ENCODE measurements around the gene DNAJC11.
"Not testable (repeated sequence)": the region's sequence is repeated elsewhere in the genome, so short reads cannot be mapped to it uniquely, and the experiment has no call there.

DNAJC11 gene, protein sequence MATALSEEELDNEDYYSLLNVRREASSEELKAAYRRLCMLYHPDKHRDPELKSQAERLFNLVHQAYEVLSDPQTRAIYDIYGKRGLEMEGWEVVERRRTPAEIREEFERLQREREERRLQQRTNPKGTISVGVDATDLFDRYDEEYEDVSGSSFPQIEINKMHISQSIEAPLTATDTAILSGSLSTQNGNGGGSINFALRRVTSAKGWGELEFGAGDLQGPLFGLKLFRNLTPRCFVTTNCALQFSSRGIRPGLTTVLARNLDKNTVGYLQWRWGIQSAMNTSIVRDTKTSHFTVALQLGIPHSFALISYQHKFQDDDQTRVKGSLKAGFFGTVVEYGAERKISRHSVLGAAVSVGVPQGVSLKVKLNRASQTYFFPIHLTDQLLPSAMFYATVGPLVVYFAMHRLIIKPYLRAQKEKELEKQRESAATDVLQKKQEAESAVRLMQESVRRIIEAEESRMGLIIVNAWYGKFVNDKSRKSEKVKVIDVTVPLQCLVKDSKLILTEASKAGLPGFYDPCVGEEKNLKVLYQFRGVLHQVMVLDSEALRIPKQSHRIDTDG

DNA sequence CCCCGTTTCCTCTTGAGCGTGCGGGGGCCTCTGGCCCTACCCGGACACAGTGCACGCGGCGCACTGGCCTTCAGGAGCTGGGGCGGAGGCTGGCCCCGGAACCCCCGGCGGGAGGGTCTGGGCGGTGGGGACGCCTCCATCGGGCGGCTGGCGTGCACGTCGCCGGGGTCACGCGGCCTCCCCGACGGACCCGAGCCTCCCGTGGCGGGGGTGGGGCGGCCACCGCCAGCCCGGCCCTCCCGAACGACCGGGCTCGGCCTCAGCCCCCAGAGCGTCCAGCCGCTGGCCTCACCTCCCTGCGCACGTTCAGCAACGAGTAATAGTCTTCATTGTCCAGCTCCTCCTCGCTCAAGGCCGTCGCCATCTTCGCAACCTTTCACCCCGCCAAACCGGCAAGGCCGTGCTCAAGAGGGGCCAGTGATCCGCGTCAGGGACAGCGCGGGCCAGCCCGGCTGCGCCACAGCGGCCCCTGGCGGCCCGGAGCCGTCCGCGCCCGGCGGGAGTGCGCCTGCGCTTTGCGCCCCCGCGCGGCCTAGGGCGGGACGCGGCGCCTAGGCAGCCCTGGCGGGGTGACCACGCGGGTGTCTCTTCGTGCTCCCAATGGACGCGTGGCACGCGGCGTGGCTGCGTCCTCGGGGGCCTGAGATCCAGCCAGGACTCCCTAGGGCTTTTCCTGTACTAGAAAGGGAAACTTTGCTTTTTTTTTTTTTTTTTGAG lies at the start of gene DNAJC11:
DNAJC11 (minus strand) TSS at position 380 of the 717 bp plus-strand sequence; CDS start at position 364, 16 bp downstream.
- TF ChIP-seq, protein P1, sequence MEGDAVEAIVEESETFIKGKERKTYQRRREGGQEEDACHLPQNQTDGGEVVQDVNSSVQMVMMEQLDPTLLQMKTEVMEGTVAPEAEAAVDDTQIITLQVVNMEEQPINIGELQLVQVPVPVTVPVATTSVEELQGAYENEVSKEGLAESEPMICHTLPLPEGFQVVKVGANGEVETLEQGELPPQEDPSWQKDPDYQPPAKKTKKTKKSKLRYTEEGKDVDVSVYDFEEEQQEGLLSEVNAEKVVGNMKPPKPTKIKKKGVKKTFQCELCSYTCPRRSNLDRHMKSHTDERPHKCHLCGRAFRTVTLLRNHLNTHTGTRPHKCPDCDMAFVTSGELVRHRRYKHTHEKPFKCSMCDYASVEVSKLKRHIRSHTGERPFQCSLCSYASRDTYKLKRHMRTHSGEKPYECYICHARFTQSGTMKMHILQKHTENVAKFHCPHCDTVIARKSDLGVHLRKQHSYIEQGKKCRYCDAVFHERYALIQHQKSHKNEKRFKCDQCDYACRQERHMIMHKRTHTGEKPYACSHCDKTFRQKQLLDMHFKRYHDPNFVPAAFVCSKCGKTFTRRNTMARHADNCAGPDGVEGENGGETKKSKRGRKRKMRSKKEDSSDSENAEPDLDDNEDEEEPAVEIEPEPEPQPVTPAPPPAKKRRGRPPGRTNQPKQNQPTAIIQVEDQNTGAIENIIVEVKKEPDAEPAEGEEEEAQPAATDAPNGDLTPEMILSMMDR (IDR thresholded peaks at IDR 0.05; ENCODE audit: low read length, missing control alignments) = peak; percentile 34
- H3K4me3 ChIP-seq (replicated peaks; ENCODE audit: low read depth, low read length) = peak within 1 kb of the TSS; percentile 96
- DNase-seq (ENCODE audit: low read depth) = peak; percentile 91

DNA sequence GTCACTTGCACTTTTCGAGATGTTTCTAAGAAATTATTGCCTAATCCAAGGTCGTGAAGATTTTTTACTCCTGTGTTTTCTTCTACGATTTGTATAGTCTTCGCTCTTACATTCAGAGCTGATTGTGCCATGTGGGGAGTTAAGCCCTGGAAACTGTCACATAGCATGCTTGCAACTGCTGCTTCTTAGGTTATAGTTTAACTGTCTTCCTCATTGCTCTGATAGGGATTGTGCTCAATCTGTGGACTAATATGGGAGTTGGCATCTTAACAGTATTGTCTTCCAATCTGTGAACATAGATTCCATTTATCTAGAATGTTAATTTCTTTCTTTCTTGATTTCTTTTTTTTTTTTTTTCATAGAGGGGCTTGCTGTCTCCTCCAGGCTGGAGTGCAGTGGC lies 48.9 kb upstream of the DNAJC11 start:
- TF ChIP-seq, protein P1 (IDR thresholded peaks at IDR 0.05; ENCODE audit: low read length, missing control alignments) = no peak
- DNase-seq (ENCODE audit: low read depth) = no peak
- H3K4me3 ChIP-seq (replicated peaks; ENCODE audit: low read depth, low read length) = no peak overlapping the region

DNA sequence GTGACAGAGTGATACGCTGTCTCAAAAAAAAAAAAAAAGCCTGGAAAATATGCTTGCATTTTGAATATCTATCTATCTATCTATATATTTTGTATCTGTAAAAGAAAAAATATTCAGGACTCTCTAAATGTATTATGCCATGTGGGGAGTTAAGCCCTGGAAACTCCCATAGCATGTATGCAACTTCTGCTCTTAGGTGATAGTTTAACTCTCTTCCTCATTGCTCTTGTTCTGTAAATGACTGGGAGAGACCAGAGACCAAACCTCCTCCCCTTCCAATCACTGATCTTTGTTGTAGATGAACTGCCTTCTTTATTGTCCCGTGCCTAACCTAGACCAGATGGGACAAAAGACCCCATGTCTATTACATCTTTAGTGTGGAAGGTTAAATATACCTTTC lies 46.1 kb upstream of the DNAJC11 start:
- no peak for DNase-seq (ENCODE audit: low read depth)
- TF ChIP-seq, protein P1 (IDR thresholded peaks at IDR 0.05; ENCODE audit: low read length, missing control alignments) = no peak
- H3K4me3 ChIP-seq (replicated peaks; ENCODE audit: low read depth, low read length) = no peak overlapping the region

DNA sequence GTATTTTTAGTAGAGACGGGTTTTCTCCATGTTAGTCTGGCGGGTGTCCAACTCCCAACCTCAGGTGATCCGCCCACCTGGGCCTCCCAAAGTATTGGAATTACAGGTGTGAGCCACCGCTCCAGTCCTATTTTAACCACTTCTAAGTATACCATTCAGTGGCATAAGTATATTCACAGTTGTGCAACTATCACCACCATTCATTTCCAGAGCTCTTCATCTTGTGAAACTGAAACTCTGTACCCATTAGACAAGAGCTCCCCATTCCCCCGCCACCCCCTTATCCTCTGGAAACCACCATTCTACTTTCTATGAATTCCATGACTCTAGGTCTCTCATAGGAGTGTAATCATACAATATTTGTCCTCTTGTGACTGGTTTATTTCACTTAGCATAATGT lies 43.5 kb upstream of the DNAJC11 start:
- H3K4me3 ChIP-seq (replicated peaks; ENCODE audit: low read depth, low read length) = no peak overlapping the region
- no peak for DNase-seq (ENCODE audit: low read depth)
- TF ChIP-seq, protein P1 (IDR thresholded peaks at IDR 0.05; ENCODE audit: low read length, missing control alignments) = no peak

DNA sequence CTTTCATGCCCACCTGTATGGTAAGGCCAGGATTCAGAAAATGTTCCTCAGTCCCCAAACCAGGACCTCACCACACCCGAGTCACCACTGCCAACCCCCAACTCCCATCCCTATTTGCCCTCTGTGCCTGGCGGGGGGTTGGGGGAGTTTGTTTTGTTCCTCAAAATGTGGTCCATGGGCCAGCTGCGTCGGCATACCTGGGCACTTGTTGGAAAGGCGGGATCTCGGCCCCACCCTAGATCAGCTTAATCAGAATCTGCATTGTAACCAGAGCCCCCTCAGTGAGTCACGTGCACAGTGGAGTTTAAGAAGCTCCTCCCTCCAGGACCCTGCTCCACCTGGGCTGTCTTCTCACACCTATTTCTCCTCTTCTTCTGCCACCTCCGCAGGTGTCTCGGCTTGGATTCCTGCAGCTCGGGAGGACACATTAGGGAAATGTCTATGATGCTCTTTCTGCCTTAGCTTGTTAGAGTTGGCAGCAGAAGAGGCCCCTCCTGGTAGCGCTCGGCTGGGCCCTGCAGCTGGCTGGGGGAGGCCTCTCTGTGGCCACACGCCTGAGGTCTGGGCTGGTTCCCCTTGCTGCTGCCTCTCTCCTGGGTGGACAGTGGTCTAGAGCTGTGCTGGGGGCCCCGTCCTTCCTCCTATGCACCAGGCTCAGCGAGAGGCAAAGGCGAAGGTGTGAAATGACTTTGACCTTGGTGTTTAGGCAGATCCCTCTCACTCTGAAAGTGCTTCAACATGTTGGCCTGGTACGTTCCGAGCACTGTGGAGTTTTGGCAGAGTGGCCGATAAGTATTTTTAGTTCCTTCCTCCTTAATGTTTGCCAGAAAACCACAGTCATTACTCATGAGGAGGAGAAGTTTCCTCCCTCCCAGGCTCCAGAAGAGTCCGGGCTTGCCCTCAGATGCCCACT lies 41.8 kb upstream of the DNAJC11 start:
- no peak overlapping the region for H3K4me3 ChIP-seq (replicated peaks; ENCODE audit: low read depth, low read length)
- TF ChIP-seq, protein P1 (IDR thresholded peaks at IDR 0.05; ENCODE audit: low read length, missing control alignments) = no peak
- peak; percentile 85 for DNase-seq (ENCODE audit: low read depth)

DNA sequence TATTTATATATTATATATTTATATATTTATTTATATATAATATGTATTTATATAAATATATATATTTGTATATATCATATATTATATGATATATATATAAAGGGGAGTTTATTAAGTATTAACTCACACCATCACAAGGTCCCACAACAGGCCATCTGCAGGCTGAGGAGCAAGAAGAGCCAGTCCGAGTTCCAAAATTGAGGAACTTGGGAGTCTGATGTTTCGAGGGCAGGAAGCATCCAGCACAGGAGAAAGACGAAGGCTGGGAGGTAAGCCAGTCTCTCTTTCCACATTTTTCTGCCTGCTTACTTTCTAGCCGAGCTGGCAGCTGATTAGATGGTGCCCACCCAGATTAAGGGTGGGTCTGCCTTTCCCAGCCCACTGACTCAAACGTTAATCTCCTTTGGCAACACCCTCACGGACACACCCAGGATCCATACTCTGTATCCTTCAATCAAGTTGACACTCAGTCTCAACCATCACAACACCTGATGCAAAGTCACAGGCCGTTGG lies 41.1 kb upstream of the DNAJC11 start:
- not testable (repeated sequence) for H3K4me3 ChIP-seq (replicated peaks; ENCODE audit: low read depth, low read length); DNase-seq (ENCODE audit: low read depth)
